ENCODE data around the gene PTER.

PTER gene

GRCh38 chr10:16544099-16544498, 107.3 kb downstream of the PTER start:
- Histone ChIP-seq H3K27me3 (peaks cover 0 to 13% of the 10 kb centered on the region in 2 donors), H3K27ac (no peak overlapping the region), H3K9me3 (no peaks in the 10 kb centered on the region), H3K4me3 (no peak overlapping the region), H3K36me3 (no peaks in the 10 kb centered on the region), H3K4me1 (no peaks in the 10 kb centered on the region)
- TF ChIP-seq CTCF (IDR thresholded peaks at IDR 0.05): no peak
- intact Hi-C loops (cut with DNase I; ENCODE audit: low total_unique reads): no loop called here
- DNase-seq: no peak

GRCh38 chr10:16544591-16544990, 107.8 kb downstream of the PTER start:
- TF ChIP-seq CTCF (IDR thresholded peaks at IDR 0.05): no peak
- intact Hi-C loops (cut with DNase I; ENCODE audit: low total_unique reads): no loop called here
- Histone ChIP-seq H3K4me3 (no peak overlapping the region), H3K27me3 (peaks cover 0 to 8% of the 10 kb centered on the region in 2 donors), H3K36me3 (no peaks in the 10 kb centered on the region), H3K27ac (no peak overlapping the region), H3K9me3 (no peaks in the 10 kb centered on the region), H3K4me1 (no peaks in the 10 kb centered on the region)
- no peak for DNase-seq

- Histone ChIP-seq H3K4me3 (no peak overlapping the region), H3K36me3 (no peaks in the 10 kb centered on the region), H3K9me3 (no peaks in the 10 kb centered on the region), H3K27me3 (peaks cover 0 to 7% of the 10 kb centered on the region in 2 donors), H3K27ac (no peak overlapping the region), H3K4me1 (no peaks in the 10 kb centered on the region)
- intact Hi-C loops (cut with DNase I; ENCODE audit: low total_unique reads): no loop called here
- peak; percentile 42 to 47 for TF ChIP-seq CTCF (IDR thresholded peaks at IDR 0.05)
- no peak for DNase-seq
These were observed 108.4 kb downstream of the PTER start for GRCh38 chr10:16545116-16545736.

GRCh38 chr10:16547973-16548372, 111.2 kb downstream of the PTER start:
- TF ChIP-seq CTCF (IDR thresholded peaks at IDR 0.05): no peak
- no peak overlapping the region for H3K27ac ChIP-seq
- DNase-seq: no peak
- H3K36me3 ChIP-seq: no peaks in the 10 kb centered on the region
- intact Hi-C loops (cut with DNase I; ENCODE audit: low total_unique reads): no loop called here
- H3K27me3 ChIP-seq: no peaks in the 10 kb centered on the region
- no peak overlapping the region for H3K4me3 ChIP-seq
- H3K4me1 ChIP-seq: no peaks in the 10 kb centered on the region
- no peaks in the 10 kb centered on the region for H3K9me3 ChIP-seq

- Histone ChIP-seq H3K4me3 (no peak overlapping the region), H3K36me3 (no peaks in the 10 kb centered on the region), H3K9me3 (peaks cover 0 to 12% (median 6%) of the 10 kb centered on the region in 3 donors), H3K4me1 (no peaks in the 10 kb centered on the region), H3K27me3 (no peaks in the 10 kb centered on the region), H3K27ac (no peak overlapping the region)
- intact Hi-C loops (cut with DNase I; ENCODE audit: low total_unique reads): no loop called here
- DNase-seq: no peak
- TF ChIP-seq CTCF (IDR thresholded peaks at IDR 0.05): no peak
These were observed 122.5 kb downstream of the PTER start for GRCh38 chr10:16559236-16559773.
